ENCODE measurements around the gene ALPL.

DNA sequence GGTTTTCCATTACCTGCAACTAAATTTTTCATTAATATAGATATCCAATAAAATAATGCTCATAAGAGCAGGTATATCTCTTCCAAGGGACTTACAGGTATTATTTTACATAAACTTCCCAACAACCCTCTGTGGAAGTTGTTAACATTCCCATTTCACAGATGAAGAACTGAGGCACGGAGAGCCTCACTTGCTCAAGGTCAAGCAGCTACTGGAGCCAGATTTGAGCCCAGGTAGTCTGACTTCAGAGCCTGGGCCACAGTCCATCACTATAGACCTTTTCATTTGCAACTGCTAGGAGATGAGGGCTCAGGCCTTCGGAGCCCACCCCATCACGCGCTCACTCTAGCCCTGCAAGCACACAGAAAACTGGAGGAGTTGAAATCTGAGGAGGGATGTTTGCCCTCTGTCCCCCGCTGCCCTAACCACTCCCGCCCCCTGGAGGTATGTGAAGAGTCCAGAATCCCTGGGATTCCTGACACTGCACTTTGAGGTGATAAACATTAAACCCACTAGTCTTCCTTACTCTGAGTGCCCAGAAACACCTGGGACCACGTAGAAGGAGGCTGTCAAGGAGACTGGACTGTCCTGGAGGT is 11.7 kb upstream of the ALPL start:
- TF ChIP-seq, protein P1, sequence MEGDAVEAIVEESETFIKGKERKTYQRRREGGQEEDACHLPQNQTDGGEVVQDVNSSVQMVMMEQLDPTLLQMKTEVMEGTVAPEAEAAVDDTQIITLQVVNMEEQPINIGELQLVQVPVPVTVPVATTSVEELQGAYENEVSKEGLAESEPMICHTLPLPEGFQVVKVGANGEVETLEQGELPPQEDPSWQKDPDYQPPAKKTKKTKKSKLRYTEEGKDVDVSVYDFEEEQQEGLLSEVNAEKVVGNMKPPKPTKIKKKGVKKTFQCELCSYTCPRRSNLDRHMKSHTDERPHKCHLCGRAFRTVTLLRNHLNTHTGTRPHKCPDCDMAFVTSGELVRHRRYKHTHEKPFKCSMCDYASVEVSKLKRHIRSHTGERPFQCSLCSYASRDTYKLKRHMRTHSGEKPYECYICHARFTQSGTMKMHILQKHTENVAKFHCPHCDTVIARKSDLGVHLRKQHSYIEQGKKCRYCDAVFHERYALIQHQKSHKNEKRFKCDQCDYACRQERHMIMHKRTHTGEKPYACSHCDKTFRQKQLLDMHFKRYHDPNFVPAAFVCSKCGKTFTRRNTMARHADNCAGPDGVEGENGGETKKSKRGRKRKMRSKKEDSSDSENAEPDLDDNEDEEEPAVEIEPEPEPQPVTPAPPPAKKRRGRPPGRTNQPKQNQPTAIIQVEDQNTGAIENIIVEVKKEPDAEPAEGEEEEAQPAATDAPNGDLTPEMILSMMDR (IDR thresholded peaks at IDR 0.05; ENCODE audit: low read length): no peak
- no peak for TF ChIP-seq EZH2 (IDR thresholded peaks at IDR 0.05; ENCODE audit: borderline replicate concordance, low read length)
